ENCODE data around the gene SOCS6. TPM values are rescaled to one million over a fixed set of nuclear protein-coding genes. Genes with fewer than 3 reads are reported as not detected.

SOCS6 gene
- total and polyA plus RNA-seq, 2 of the 13 experiments (the other 11 are each of a cell fraction or from before 2014, with no cell fraction given) = 18.6 to 38.3 TPM

GRCh38 chr18:70331456-70332097 lies 42.7 kb downstream of the SOCS6 start (continued):
- no peak for TF ChIP-seq ZBTB10 (CRISPR knock-in tag; IDR thresholded peaks at IDR 0.05; ENCODE audit: borderline replicate concordance)
- TF ChIP-seq ZFP91 (CRISPR knock-in tag; IDR thresholded peaks at IDR 0.05; ENCODE audit: borderline replicate concordance) = no peak
- TF ChIP-seq GTF2F1 (IDR thresholded peaks at IDR 0.05; ENCODE audit: low read length) = no peak
- TF ChIP-seq ZZZ3 (CRISPR knock-in tag; IDR thresholded peaks at IDR 0.05; ENCODE audit: borderline replicate concordance) = no peak
- no peak for TF ChIP-seq BCLAF1 (IDR thresholded peaks at IDR 0.05)
- no peak for TF ChIP-seq FOSL1 (CRISPR knock-in tag; IDR thresholded peaks at IDR 0.05; ENCODE audit: borderline replicate concordance)
- TF ChIP-seq HNRNPH1 (optimal IDR thresholded peaks at IDR 0.05; ENCODE audit: low read depth, low read length) = no peak
- TF ChIP-seq TP53 (CRISPR knock-in tag; conservative IDR thresholded peaks at IDR 0.05) = no peak
- TF ChIP-seq ATF1 (CRISPR knock-in tag; IDR thresholded peaks at IDR 0.05) = 0 out of 2 replicates have a peak, but pooled peaks have one; percentile 12
- no peak for TF ChIP-seq TEAD3 (CRISPR knock-in tag; optimal IDR thresholded peaks at IDR 0.05; ENCODE audit: borderline replicate concordance)
- TF ChIP-seq ZNF746 (CRISPR knock-in tag; IDR thresholded peaks at IDR 0.05) = no peak
- no peak for TF ChIP-seq ZNF879 (CRISPR knock-in tag; IDR thresholded peaks at IDR 0.05)
- TF ChIP-seq ZSCAN21 (CRISPR knock-in tag; IDR thresholded peaks at IDR 0.05; ENCODE audit: borderline replicate concordance) = 0 out of 2 replicates have a peak, but pooled peaks have one; percentile 19
- no peak for TF ChIP-seq DMAP1 (CRISPR knock-in tag; IDR thresholded peaks at IDR 0.05)
- no peak for TF ChIP-seq ZBTB7A (CRISPR knock-in tag; IDR thresholded peaks at IDR 0.05)
- TF ChIP-seq ZNF629 (CRISPR knock-in tag; conservative IDR thresholded peaks at IDR 0.05) = no peak
- TF ChIP-seq ZNF781 (CRISPR knock-in tag; IDR thresholded peaks at IDR 0.05; ENCODE audit: borderline replicate concordance, not compliant biosample characterization) = no peak
- TF ChIP-seq PRPF4 (IDR thresholded peaks at IDR 0.05; ENCODE audit: low read depth, low read length, poor library complexity, severe bottlenecking) = no peak
- TF ChIP-seq ZNF335 (CRISPR knock-in tag; IDR thresholded peaks at IDR 0.05) = no peak
- TF ChIP-seq HDAC2 (CRISPR knock-in tag; IDR thresholded peaks at IDR 0.05) = 0 out of 2 replicates have a peak, but pooled peaks have one; percentile 5
- 0 out of 2 replicates have a peak, but pooled peaks have one; percentile 1 for TF ChIP-seq PITX1 (CRISPR knock-in tag; IDR thresholded peaks at IDR 0.05)
- no peak for TF ChIP-seq KDM1A (CRISPR knock-in tag; IDR thresholded peaks at IDR 0.05)
- TF ChIP-seq ELK4 (CRISPR knock-in tag; IDR thresholded peaks at IDR 0.05; ENCODE audit: borderline replicate concordance) = no peak
- no peak for TF ChIP-seq TEAD2 (CRISPR knock-in tag; IDR thresholded peaks at IDR 0.05)

Data from HepG2 (cell line).